OCI-LY1 (cell line): ENCODE measurements around the gene POLDIP3.

Experiments used
- H2AFZ ChIP-seq: fragments of 200-600 bp; sonication (generic), shearing (Covaris generic); 2 replicates; pipeline ENCODE4 v1.6.0; 2014; ENCODE audit warnings: antibody characterized with exemption, mild to moderate bottlenecking, low read length
- H3F3A ChIP-seq: fragments of 200-600 bp; sonication (generic), shearing (Covaris generic); 2 replicates; pipeline ENCODE4 v1.6.0; 2014; ENCODE audit warnings: mild to moderate bottlenecking, antibody characterized with exemption, low read length, moderate library complexity; ENCODE audit not compliant: insufficient read depth
- H3K27ac ChIP-seq: fragments of 200-600 bp; sonication (generic); 2 replicates; pipeline ENCODE4 v1.5.1; 2014; ENCODE audit warnings: low read length, mixed run types, mild to moderate bottlenecking, low read depth; ENCODE audit not compliant: poor library complexity, severe bottlenecking
- H3K27me3 ChIP-seq: fragments of 200-600 bp; sonication (generic); 2 replicates; pipeline ENCODE4 v1.6.0; 2014; ENCODE audit warnings: antibody characterized with exemption, mild to moderate bottlenecking, low read length, moderate library complexity; ENCODE audit not compliant: insufficient read depth
- H3K36me3 ChIP-seq: fragments of 200-600 bp; sonication (generic); 2 replicates; pipeline ENCODE4 v1.6.1; 2014; ENCODE audit warnings: mild to moderate bottlenecking, antibody characterized with exemption, low read length, moderate library complexity, mixed read lengths; ENCODE audit not compliant: insufficient read depth
- H3K4me1 ChIP-seq: fragments of 200-600 bp; sonication (generic); 2 replicates; pipeline ENCODE4 v1.5.1; 2014; ENCODE audit warnings: mild to moderate bottlenecking, low read length, moderate library complexity; ENCODE audit not compliant: insufficient read depth, severe bottlenecking
- H3K4me2 ChIP-seq: fragments of 200-600 bp; sonication (generic), shearing (Covaris generic); 2 replicates; pipeline ENCODE4 v1.6.1; 2014; ENCODE audit warnings: low read length
- H3K4me3 ChIP-seq: fragments of 200-600 bp; sonication (generic); 2 replicates; pipeline ENCODE4 v1.5.1; 2014; ENCODE audit warnings: low read length, low read depth, mild to moderate bottlenecking, mixed read lengths; ENCODE audit not compliant: poor library complexity, severe bottlenecking
- H3K79me2 ChIP-seq: fragments of 200-600 bp; shearing (Covaris generic); 2 replicates; pipeline ENCODE4 v1.6.1; 2016; ENCODE audit warnings: mixed run types, low read length, mixed read lengths; ENCODE audit not compliant: insufficient read depth
- H3K9ac ChIP-seq: fragments of 200-600 bp; sonication (generic), shearing (Covaris generic); 2 replicates; pipeline ENCODE4 v1.6.1; 2014; ENCODE audit warnings: mild to moderate bottlenecking, low read length, mixed read lengths
- H3K9me2 ChIP-seq: fragments of 200-600 bp; sonication (generic), shearing (Covaris generic); 2 replicates; pipeline ENCODE4 v1.6.1; 2014; ENCODE audit warnings: low read depth, mild to moderate bottlenecking, low read length, mixed read lengths
- H3K9me3 ChIP-seq: fragments of 200-600 bp; shearing (Covaris generic); 2 replicates; pipeline ENCODE4 v1.6.1; 2014; ENCODE audit warnings: low read length, mixed read lengths
- H4K20me1 ChIP-seq: fragments of 200-600 bp; sonication (generic), shearing (Covaris generic); 2 replicates; pipeline ENCODE4 v1.6.0; 2016; ENCODE audit warnings: mild to moderate bottlenecking, low read length; ENCODE audit not compliant: insufficient read depth
- EZH2 ChIP-seq: fragments of 200-600 bp; sonication (generic), shearing (Covaris generic); IDR thresholded peaks from 2 replicates; pipeline ENCODE4 v1.8.0; 2017; ENCODE audit warnings: borderline replicate concordance, mixed run types, mild to moderate bottlenecking, antibody characterized with exemption, low read length, moderate library complexity, mixed read lengths
- TF ChIP-seq, protein P1 (sequence below): fragments of 200-600 bp; sonication (generic), shearing (Covaris generic); IDR thresholded peaks from 2 replicates; pipeline ENCODE4 v1.5.1; 2017; ENCODE audit warnings: mild to moderate bottlenecking, antibody characterized with exemption, low read length, moderate library complexity, mixed read lengths

The POLDIP3 gene

DNA sequence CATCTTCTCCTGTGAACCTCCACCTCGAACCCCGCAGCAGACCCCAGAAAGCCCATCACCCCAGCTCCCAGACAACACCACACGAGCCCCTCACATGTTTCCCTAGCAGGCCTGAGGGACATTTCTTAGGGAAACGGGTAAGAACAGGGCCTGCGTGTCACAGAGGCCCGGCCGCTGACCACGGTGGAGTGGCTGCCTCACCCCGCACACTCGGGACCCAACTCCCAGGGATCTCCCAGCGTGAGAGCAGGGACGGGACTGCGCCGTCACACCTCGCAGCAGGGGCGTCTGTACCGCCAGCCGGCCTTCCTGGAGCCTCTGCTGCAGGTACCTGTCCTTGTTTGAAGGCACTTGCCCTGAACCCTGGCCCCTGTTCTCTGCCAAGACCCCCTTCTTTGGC is 15.5 kb upstream of the POLDIP3 start:
- Histone ChIP-seq H3K9me3 (no peaks in the 10 kb centered on the region), H3K36me3 (peaks cover 62% of the 10 kb centered on the region), H3F3A (no peaks in the 10 kb centered on the region), H4K20me1 (no peaks in the 10 kb centered on the region), H3K27ac (peak overlapping the region; percentile 66), H3K9ac (peak overlapping the region; percentile 4; the same call in 1 of the 2 replicates), H3K9me2 (no peaks in the 10 kb centered on the region), H2AFZ (no peak overlapping the region), H3K79me2 (no peaks in the 10 kb centered on the region), H3K4me2 (no peak overlapping the region), H3K27me3 (no peaks in the 10 kb centered on the region), H3K4me1 (peaks cover 27% of the 10 kb centered on the region), H3K4me3 (no peak overlapping the region)
- TF ChIP-seq, protein P1, sequence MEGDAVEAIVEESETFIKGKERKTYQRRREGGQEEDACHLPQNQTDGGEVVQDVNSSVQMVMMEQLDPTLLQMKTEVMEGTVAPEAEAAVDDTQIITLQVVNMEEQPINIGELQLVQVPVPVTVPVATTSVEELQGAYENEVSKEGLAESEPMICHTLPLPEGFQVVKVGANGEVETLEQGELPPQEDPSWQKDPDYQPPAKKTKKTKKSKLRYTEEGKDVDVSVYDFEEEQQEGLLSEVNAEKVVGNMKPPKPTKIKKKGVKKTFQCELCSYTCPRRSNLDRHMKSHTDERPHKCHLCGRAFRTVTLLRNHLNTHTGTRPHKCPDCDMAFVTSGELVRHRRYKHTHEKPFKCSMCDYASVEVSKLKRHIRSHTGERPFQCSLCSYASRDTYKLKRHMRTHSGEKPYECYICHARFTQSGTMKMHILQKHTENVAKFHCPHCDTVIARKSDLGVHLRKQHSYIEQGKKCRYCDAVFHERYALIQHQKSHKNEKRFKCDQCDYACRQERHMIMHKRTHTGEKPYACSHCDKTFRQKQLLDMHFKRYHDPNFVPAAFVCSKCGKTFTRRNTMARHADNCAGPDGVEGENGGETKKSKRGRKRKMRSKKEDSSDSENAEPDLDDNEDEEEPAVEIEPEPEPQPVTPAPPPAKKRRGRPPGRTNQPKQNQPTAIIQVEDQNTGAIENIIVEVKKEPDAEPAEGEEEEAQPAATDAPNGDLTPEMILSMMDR = no peak
- no peak for TF ChIP-seq EZH2

DNA sequence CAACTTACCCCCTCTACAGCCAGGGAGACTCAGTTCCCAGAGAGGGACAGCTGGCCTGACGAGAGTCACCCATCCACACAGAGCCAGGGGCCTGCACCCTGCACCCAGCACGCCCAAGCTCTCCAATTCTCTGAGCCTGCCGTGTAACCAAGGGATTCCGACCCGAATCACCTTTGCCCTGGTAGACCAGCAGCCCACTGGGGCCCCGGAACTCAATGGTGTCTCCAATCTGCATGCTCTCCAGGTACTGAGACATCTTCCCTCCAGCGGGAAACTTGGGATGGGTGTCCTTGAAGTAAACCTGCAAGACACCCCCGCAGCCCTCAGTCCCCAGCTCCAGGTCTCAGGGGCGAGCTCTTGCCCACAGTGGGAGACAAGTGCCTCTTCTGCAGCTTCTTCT is 13.3 kb upstream of the POLDIP3 start:
- no peaks in the 10 kb centered on the region for H3F3A ChIP-seq
- no peak overlapping the region for H3K4me2 ChIP-seq
- H2AFZ ChIP-seq = no peak overlapping the region
- no peaks in the 10 kb centered on the region for H3K27me3 ChIP-seq
- H3K4me1 ChIP-seq = peaks cover 45% of the 10 kb centered on the region
- TF ChIP-seq, protein P1 = no peak
- no peak for TF ChIP-seq EZH2
- H3K9me3 ChIP-seq = no peaks in the 10 kb centered on the region
- no peak overlapping the region for H3K9ac ChIP-seq
- H3K27ac ChIP-seq = no peak overlapping the region
- H3K79me2 ChIP-seq = no peaks in the 10 kb centered on the region
- no peak overlapping the region for H3K4me3 ChIP-seq
- H3K9me2 ChIP-seq = no peaks in the 10 kb centered on the region
- H4K20me1 ChIP-seq = no peaks in the 10 kb centered on the region
- H3K36me3 ChIP-seq = peaks cover 56% of the 10 kb centered on the region

DNA sequence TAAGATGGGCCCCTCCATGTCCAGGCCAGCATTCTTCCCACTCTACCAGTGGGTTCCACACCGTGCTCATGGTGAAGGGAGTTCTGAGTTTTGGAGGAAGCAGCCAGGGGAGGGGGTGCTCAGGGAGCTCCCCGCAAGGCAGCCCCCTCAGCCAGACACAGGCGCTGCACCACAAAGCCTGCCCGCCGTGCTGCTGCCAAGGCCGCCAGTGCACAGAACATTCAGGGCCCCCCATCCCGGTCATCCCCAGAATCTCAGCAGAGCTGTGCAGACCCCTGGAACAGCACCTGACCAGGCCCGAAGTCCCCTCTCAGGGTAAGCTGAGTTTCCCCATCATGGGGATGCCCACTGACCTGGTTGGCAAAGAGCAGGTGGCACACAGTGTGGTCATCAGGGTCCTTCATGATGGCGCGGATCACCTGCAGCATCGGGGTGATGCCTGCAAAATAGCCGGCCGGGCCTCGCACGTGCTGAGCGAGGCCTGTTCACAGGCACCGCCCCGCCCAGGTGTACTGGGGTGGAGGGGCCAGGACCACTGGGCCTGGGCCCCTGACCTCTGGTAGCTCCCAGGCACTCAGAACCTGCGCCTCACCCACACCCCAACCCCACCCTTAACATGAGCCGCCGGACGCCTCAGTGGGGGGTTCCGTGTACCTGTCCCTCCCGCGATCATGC is 12.4 kb upstream of the POLDIP3 start:
- Histone ChIP-seq H3K9ac (no peak overlapping the region), H3K27me3 (no peaks in the 10 kb centered on the region), H3K4me1 (peaks cover 46% of the 10 kb centered on the region), H3K4me2 (no peak overlapping the region), H3K36me3 (peaks cover 52% of the 10 kb centered on the region), H2AFZ (no peak overlapping the region), H3F3A (no peaks in the 10 kb centered on the region), H3K79me2 (no peaks in the 10 kb centered on the region), H3K4me3 (no peak overlapping the region), H4K20me1 (no peaks in the 10 kb centered on the region), H3K9me2 (no peaks in the 10 kb centered on the region), H3K9me3 (no peaks in the 10 kb centered on the region), H3K27ac (no peak overlapping the region)
- TF ChIP-seq, protein P1 = no peak
- no peak for TF ChIP-seq EZH2
